HG03354 (cell line): ENCODE results near the gene KCNA4.
"Not testable (repeated sequence)": the region's sequence is repeated elsewhere in the genome, so short reads cannot be mapped to it uniquely, and the experiment has no call there.

Source experiments
- ATAC-seq: cut with Tn5 transposase; IDR thresholded peaks from one replicate; pipeline ENCODE4 v1.9.1; 2021; ENCODE audit warnings: mild to moderate bottlenecking; ENCODE audit not compliant: unreplicated experiment, poor library complexity, severe bottlenecking

Gene KCNA4

DNA sequence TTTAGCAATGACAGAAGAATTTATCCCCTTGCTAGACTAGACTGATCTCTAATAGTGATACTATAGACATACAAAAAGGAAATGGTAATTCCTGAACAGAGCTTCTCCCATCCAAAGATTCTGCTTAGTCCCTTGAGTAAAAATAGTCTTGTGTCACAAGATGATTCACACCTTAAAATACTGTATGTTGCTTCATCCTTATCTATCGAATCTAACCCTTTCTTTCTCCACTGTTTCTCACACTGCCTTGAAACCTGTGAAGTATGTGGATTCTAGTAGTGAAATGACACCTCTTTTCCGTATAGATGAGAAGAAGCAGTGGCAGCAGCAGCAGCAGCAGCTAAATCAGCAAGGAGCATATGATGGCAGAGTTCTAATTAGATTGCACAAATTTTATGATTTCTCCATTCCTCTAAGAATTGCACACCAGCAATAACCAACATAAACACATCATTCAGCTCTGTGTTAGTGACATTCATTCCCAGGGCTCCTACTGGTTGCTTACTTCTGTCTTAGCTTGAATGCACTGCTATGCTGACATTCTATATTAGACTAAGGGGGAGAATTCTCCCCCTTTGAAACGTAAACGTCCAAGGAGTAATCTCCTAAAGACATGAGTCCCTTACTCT lies 14.6 kb downstream of the KCNA4 start:
- ATAC-seq: no peak

DNA sequence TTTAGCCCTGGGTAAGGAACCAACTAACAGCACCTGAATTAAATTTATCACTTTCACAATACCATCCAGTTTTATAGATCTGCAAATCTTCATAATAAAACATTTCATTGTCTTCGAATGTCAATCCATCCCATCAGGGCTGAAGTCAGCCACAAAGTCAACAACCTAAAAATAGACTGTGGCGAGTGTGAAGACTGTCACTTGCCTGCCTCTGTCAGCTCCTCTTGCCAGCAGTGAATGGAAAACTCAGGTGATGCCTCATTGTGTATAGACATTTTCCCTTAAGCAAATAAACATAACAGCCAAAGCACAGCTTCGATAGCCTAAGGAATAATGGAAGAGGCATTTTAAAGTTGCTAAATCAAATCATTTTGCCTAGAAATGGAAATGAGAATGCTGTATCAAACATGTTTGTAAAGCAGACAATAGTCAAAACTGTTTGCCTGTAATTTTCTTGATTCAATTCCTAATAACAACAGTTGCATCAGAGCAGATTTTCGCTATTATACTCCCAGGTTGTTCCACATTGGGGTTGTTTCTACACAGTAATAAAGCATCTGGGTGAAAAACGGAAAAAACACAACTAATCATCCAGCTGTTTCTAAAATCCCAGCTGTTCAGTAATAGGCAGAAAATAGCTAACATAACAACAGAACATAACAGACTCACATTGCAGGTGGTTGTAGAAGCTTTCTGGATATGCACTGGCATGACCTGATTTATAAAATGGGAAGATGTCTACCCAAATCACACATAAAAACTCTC lies 15.7 kb downstream of the KCNA4 start:
- no peak for ATAC-seq

DNA sequence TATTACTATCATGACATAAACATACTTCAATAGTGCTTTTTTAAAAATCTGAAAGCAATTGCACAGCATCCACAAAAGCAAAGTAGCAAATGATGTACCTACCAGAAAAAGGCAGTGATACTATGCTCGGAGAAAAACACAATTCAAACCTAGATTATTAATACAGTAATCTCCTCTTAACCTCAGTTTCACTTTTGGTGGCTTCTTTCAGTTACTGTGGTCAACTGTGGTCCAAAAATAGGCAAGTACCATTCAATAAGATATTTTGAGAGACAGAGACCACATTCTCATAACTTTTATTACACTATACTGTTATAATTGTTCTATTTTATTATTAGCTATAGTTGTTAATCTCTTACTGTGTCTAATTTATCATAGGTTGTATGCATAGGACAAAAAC lies 20.8 kb downstream of the KCNA4 start:
- peak; percentile 66 for ATAC-seq

DNA sequence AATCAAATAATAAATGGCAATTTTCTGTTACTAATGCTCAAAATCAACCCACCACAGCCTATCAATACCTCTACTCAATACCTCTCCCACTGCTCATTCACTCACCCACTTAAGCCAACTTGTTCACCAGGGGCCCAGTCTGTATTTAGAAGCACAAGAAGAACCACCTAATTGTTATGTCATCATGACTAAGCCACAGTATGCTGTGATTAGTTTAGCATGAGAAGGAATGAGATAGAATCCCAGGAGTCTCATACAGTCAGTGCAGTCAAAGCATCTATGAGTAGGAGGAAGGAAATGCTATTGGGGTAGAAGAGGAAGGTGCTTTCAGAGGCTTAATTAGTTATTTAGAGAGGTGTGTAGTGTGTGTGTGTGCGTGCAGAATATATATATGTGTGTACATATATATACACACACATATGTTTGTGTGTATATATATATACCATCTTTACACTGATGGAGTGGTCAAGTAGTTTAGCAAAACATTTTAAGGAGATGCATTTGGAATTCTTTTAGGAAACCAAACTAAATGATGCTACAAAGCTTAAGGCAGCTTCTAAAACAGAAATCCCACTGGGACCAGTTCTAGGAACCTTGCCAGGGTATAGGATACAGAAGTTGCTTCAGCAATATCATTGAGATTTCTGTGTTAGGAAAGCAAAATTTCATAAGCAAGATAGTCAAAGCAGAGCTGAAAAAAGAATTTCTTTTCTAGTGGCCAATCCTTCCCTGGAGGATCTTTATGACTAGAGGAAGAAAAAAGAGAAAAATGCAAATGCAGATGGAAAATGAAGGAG lies 27.5 kb downstream of the KCNA4 start:
- no peak for ATAC-seq

DNA sequence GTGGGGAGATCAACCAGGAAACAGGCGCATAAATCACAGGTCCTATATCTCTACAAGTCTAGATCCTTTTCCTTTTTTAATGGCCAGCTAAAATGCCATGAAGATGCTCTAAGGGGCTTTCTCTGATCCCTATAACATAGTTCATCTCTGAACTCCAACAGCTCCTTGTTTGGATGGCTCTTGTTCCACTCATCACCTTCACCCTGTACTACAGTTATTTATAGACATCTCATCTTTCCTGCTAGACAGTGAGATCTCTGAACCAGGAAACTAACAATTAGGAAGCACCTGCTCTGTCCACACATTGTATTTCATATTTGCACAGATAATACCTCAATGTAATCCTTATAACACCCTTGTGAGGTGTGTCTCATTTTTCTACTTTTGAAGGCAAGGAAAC lies 31.6 kb downstream of the KCNA4 start:
- no peak for ATAC-seq

DNA sequence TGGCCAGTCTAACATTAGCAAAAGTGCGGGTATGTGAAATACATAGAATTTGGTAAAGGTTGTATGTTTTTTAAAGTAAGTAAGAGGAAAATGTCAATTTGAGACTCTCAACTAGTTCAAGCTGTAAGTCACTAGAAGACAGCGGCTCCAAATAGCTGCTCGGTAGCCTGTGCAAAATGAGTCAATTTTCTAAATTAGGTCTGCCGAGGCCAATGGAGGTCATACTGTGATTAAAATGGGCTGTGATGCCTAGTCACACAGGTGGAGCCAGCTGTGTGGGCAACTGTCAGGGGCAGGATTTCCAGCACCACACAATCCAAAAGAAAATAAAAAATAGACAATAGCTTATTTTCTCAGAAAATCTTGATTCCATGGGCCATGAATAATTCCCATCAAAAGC lies 32.3 kb downstream of the KCNA4 start:
- ATAC-seq: no peak

DNA sequence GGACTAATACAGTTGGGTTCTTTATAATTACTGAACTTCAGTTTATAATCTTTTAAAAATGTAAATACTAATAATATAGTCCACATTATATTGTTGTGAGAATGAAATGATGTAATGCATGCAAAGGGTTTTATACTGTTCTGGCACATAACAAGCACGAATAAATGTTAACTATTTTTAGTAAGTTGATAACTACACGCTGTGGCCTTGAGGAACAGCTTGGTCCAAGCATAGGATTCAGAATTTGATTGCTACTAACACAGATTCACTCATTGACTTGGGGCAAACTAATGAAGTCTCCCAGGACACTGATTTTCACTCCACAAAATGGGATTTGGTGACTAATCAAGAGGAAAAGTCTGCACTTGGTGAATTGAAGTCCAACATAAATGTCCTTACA lies 38.3 kb downstream of the KCNA4 start:
- no peak for ATAC-seq

DNA sequence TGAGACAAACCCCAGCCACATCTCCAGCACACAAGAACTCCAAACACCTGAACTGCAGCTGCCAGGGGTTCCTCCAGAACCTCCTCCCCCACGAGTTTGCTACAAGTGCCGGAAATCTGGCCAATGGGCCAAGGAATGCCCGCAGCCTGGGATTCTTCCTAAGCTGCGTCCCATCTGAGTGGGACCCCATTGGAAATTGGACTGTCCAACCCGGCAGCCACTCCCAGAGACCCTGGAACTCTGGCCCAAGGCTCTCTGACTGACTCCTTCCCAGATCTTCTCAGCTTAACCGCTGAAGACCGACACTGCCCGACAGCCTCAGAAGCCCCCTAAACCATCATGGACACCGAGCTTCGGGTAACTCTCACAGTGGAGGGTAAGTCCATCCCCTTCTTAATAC lies 41.2 kb downstream of the KCNA4 start:
- not testable (repeated sequence) for ATAC-seq

DNA sequence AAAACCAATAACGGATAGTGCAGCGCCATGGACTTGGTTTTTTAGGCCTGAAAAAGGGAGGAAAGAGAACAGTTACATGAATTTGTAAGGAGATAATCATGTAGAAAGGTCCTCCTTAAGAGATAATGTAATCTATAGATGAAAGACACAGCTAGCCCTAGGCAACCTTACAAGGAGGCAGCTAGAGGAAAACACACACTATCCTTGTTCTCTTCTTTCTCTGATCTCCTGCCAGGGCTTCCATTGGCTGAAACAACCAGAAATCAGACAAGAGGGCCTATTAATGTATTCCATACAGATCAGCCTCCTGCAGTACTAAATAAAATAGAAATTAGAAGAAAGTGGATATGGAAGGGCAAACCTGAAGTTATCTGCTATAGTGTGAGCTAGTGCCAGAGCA lies 53.0 kb downstream of the KCNA4 start:
- ATAC-seq: no peak

DNA sequence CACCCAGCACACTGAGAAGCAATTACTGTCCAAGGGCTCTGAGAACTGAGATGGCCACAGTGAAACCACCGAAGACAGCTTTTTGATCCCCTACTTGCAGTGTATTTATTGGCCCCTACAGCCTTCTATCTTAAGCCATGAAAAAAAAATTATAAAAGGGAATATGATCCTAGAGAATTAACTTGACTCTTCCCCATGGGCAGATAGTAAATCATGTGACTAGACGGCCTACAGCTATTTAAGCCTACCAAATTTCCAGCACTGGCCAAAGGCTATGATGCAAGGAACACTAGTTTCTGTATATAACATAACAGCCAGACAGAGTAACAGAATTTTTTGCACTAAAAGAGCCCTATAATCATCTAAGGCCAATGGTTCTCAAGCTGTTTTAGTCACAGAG lies 53.8 kb downstream of the KCNA4 start:
- no peak for ATAC-seq

DNA sequence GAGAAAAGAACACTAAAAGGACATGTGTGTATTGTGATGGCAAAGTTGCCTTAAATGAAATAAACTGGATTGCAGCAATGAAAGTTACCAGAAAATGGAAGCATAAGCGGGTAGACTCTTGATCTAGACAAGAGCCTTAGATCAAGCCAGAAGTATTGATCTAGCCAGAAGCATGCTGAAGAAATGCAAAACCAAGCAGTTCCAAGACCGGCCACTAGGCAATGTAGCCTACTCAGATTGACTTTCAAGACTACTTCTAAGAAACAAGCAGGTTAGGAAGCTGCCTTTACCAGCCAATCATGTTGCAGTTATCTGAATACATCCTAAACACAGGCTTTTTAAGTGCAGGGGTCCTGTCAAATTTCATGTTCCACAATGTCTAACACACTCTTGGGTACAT lies 54.6 kb downstream of the KCNA4 start:
- ATAC-seq: peak; percentile 77
